ENCODE data around the gene ITPR2. TPM values are rescaled to one million over a fixed set of nuclear protein-coding genes. Genes with fewer than 3 reads are reported as not detected.

Gene ITPR2
- total and polyA plus RNA-seq, 2 of the 13 experiments (the other 11 are each of a cell fraction or from before 2014, with no cell fraction given): 31.9 to 81.9 TPM

DNA sequence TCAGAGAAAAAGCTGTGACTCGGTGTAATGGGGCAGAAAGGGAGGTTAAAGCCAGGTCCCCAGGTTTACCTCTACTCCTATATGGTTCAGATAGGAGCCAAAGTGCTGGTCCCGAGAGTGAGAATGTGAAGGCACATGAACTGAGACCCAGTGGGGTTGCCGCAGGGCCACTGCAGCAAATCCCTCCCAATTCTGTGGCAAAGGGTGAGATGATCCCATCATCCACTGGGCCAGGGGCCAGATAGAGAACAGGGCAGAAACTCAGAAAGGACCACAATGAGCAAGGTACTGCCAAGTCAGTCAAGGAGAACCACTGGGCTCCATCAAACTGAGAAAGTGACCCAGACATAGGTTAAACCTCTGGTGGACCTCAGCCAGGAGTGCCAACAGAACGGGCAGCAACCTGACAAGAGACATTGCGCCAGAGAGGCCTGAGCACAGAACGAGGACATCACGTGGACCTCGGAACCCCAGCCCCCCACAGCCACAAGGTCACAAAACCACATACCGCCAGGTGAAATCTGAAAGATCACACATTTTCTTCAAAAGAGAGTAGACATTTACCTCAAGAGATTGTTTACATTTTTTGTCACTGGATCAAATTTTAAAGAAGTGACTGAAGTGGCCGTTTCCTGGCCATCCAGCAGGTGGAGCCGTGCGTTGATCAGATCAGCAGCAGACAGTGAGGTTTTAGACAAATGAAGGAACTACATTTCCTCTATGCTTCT is 20.5 kb upstream of the ITPR2 start (continued):
- TF ChIP-seq, protein P1, sequence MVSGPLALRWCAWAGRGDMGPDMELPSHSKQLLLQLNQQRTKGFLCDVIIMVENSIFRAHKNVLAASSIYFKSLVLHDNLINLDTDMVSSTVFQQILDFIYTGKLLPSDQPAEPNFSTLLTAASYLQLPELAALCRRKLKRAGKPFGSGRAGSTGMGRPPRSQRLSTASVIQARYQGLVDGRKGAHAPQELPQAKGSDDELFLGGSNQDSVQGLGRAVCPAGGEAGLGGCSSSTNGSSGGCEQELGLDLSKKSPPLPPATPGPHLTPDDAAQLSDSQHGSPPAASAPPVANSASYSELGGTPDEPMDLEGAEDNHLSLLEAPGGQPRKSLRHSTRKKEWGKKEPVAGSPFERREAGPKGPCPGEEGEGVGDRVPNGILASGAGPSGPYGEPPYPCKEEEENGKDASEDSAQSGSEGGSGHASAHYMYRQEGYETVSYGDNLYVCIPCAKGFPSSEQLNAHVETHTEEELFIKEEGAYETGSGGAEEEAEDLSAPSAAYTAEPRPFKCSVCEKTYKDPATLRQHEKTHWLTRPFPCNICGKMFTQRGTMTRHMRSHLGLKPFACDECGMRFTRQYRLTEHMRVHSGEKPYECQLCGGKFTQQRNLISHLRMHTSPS (CRISPR knock-in tag; IDR thresholded peaks at IDR 0.05; ENCODE audit: low read depth): no peak
- TF ChIP-seq GATAD2A (CRISPR knock-in tag; IDR thresholded peaks at IDR 0.05) (peak; percentile 65), ZNF382 (CRISPR knock-in tag; IDR thresholded peaks at IDR 0.05; ENCODE audit: borderline replicate concordance) (no peak), RBM22 (optimal IDR thresholded peaks at IDR 0.05; ENCODE audit: low read length) (no peak), HMG20A (CRISPR knock-in tag; IDR thresholded peaks at IDR 0.05; ENCODE audit: borderline replicate concordance) (peak; percentile 78; the same call in 1 of the 2 replicates), ATF3 (CRISPR knock-in tag; IDR thresholded peaks at IDR 0.05) (no peak), PTBP1 (IDR thresholded peaks at IDR 0.05; ENCODE audit: low read depth, low read length, poor library complexity, severe bottlenecking) (no peak), ZNF558 (CRISPR knock-in tag; IDR thresholded peaks at IDR 0.05; ENCODE audit: borderline replicate concordance) (no peak), JUNB (CRISPR knock-in tag; IDR thresholded peaks at IDR 0.05; ENCODE audit: borderline replicate concordance) (no peak), MXI1 (IDR thresholded peaks at IDR 0.05; ENCODE audit: borderline replicate concordance, low read depth, low read length) (no peak), ZSCAN31 (CRISPR knock-in tag; IDR thresholded peaks at IDR 0.05; ENCODE audit: low read depth) (0 out of 2 replicates have a peak, but pooled peaks have one; percentile 60), SMAD9 (CRISPR knock-in tag; IDR thresholded peaks at IDR 0.05) (no peak), NFKBIZ (CRISPR knock-in tag; IDR thresholded peaks at IDR 0.05) (no peak), YEATS2 (CRISPR knock-in tag; IDR thresholded peaks at IDR 0.05; ENCODE audit: borderline replicate concordance) (peak; percentile 36; the same call in 1 of the 2 replicates), ZNF333 (CRISPR knock-in tag; IDR thresholded peaks at IDR 0.05; ENCODE audit: borderline replicate concordance) (no peak), RXRA (CRISPR knock-in tag; IDR thresholded peaks at IDR 0.05) (peak; percentile 33; the same call in 1 of the 2 replicates), ZNF850 (CRISPR knock-in tag; conservative IDR thresholded peaks at IDR 0.05) (no peak), NCOA2 (CRISPR knock-in tag; IDR thresholded peaks at IDR 0.05) (peak; percentile 65), NRL (CRISPR knock-in tag; IDR thresholded peaks at IDR 0.05; ENCODE audit: borderline replicate concordance) (no peak), MLLT10 (CRISPR knock-in tag; IDR thresholded peaks at IDR 0.05) (no peak), ZBTB21 (CRISPR knock-in tag; IDR thresholded peaks at IDR 0.05) (no peak), ISX (CRISPR knock-in tag; conservative IDR thresholded peaks at IDR 0.05) (no peak), ZNF577 (CRISPR knock-in tag; IDR thresholded peaks at IDR 0.05; ENCODE audit: borderline replicate concordance, low read depth) (no peak), XRCC5 (optimal IDR thresholded peaks at IDR 0.05; ENCODE audit: low read length) (peak; percentile 66), SRY (CRISPR knock-in tag; IDR thresholded peaks at IDR 0.05) (no peak)
- TF ChIP-seq, protein P2, sequence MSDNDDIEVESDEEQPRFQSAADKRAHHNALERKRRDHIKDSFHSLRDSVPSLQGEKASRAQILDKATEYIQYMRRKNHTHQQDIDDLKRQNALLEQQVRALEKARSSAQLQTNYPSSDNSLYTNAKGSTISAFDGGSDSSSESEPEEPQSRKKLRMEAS (IDR thresholded peaks at IDR 0.05): peak; percentile 69; the same call in 1 of the 2 replicates
- TF ChIP-seq, protein P3, sequence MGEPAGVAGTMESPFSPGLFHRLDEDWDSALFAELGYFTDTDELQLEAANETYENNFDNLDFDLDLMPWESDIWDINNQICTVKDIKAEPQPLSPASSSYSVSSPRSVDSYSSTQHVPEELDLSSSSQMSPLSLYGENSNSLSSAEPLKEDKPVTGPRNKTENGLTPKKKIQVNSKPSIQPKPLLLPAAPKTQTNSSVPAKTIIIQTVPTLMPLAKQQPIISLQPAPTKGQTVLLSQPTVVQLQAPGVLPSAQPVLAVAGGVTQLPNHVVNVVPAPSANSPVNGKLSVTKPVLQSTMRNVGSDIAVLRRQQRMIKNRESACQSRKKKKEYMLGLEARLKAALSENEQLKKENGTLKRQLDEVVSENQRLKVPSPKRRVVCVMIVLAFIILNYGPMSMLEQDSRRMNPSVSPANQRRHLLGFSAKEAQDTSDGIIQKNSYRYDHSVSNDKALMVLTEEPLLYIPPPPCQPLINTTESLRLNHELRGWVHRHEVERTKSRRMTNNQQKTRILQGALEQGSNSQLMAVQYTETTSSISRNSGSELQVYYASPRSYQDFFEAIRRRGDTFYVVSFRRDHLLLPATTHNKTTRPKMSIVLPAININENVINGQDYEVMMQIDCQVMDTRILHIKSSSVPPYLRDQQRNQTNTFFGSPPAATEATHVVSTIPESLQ (CRISPR knock-in tag; conservative IDR thresholded peaks at IDR 0.05): no peak
- TF ChIP-seq, protein P4, sequence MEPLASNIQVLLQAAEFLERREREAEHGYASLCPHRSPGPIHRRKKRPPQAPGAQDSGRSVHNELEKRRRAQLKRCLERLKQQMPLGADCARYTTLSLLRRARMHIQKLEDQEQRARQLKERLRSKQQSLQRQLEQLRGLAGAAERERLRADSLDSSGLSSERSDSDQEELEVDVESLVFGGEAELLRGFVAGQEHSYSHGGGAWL (CRISPR knock-in tag; IDR thresholded peaks at IDR 0.05): 0 out of 2 replicates have a peak, but pooled peaks have one; percentile 22
